B cell (primary cell): ENCODE measurements around the gene COG5. TPM values are rescaled to one million over a fixed set of nuclear protein-coding genes. Genes with fewer than 3 reads are reported as not detected.

Source experiments
- ATAC-seq: fragments of 200-7000 bp; cut with Tn5 transposase; one replicate; pipeline ENCODE4 v1.10.0; 2021; ENCODE audit warnings: low read depth, mild to moderate bottlenecking, moderate number of reproducible peaks, moderate library complexity
- CTCF ChIA-PET: fragments of 350-600 bp; sonication (Branson Sonifier 250); formaldehyde crosslinking; loops from one replicate; lab custom pipeline; 2021; ENCODE audit warnings: antibody characterized with exemption, inconsistent platforms; lab: Charles Lee
- POLR2A ChIA-PET: fragments of 350-600 bp; sonication (Branson Sonifier 250); formaldehyde crosslinking; loops from one replicate; lab custom pipeline; 2021; ENCODE audit warnings: antibody characterized with exemption; lab: Charles Lee
- DNase-seq: peaks from one replicate; pipeline ENCODE4 v3.0.0; 2013
- H2AFZ ChIP-seq: 2 replicates; pipeline ENCODE4 v1.6.1; 2012; ENCODE audit warnings: mild to moderate bottlenecking, low read depth, low read length; ENCODE audit not compliant: insufficient read depth, poor library complexity, severe bottlenecking
- H3K27ac ChIP-seq, 2 donors: 1 replicate in 1 of 2; 2 replicates in 1 of 2; pipeline ENCODE4 v1.5.1; 2012 to 2013; ENCODE audit warnings: low read length in 2 of 2, mild to moderate bottlenecking in 2 of 2, moderate library complexity in 1 of 2
- H3K27me3 ChIP-seq, 4 experiments: fragments of 200-600 bp in 1 of 4; sonication (generic) in 1 of 4; replicated peaks in 1 of 4; 1 replicate in 2 of 4; 2 replicates in 2 of 4; pipeline versions ENCODE4 v1.6.1 to v1.7.0; 2013 to 2016; ENCODE audit warnings: low read length in 3 of 4, mild to moderate bottlenecking in 2 of 4, mixed read lengths in 1 of 4, moderate library complexity in 1 of 4; ENCODE audit not compliant: insufficient read depth in 4 of 4, control insufficient read depth in 3 of 4; ENCODE audit errors: control extremely low read depth in 1 of 4
- H3K36me3 ChIP-seq, 2 experiments: replicated peaks in 1 of 2; 1 replicate in 1 of 2; 2 replicates in 1 of 2; pipeline versions ENCODE4 v1.6.1 to v1.7.1; 2013; ENCODE audit warnings: low read length in 1 of 2; ENCODE audit not compliant: insufficient read depth in 2 of 2, control insufficient read depth in 1 of 2; ENCODE audit errors: control extremely low read depth in 1 of 2, extremely low read depth in 1 of 2
- H3K4me1 ChIP-seq, 2 donors: fragments of 200-600 bp in 1 of 2; sonication (generic) in 1 of 2; 1 replicate in 1 of 2; 2 replicates in 1 of 2; pipeline versions ENCODE4 v1.5.1 to v1.6.1; 2013 to 2017; ENCODE audit warnings: low read length in 2 of 2; ENCODE audit not compliant: control insufficient read depth in 2 of 2, insufficient read depth in 2 of 2
- H3K4me2 ChIP-seq: replicated peaks from 2 replicates; pipeline ENCODE3; 2012; ENCODE audit warnings: mild to moderate bottlenecking, low read depth, low read length; ENCODE audit not compliant: poor library complexity, severe bottlenecking
- H3K4me3 ChIP-seq, 5 experiments: fragments of 200-600 bp in 1 of 5; sonication (generic) in 1 of 5; 1 replicate in 3 of 5; 2 replicates in 2 of 5; pipeline versions ENCODE4 v1.5.1 to v1.7.0; 2011 to 2016; ENCODE audit warnings: low read length in 4 of 5, mild to moderate bottlenecking in 4 of 5, low read depth in 2 of 5, control low read depth in 1 of 5, moderate library complexity in 1 of 5; ENCODE audit not compliant: insufficient read depth in 1 of 5; ENCODE audit errors: control extremely low read depth in 1 of 5, extremely low read depth in 1 of 5
- H3K79me2 ChIP-seq: fragments of 200-600 bp; sonication (generic); one replicate; pipeline ENCODE4 v1.6.0; 2016; ENCODE audit warnings: low read length; ENCODE audit not compliant: control insufficient read depth, insufficient read depth
- H3K9ac ChIP-seq: fragments of 200-600 bp; sonication (generic); 2 replicates; pipeline ENCODE4 v1.6.1; 2017; ENCODE audit warnings: mild to moderate bottlenecking, low read length, moderate library complexity
- H3K9me3 ChIP-seq, 3 donors: one replicate each; pipeline versions ENCODE4 v1.6.1 to v1.7.1; 2013; ENCODE audit warnings: low read length in 2 of 3; ENCODE audit not compliant: control insufficient read depth in 2 of 3, insufficient read depth in 1 of 3; ENCODE audit errors: control extremely low read depth in 1 of 3
- H4K20me1 ChIP-seq: 2 replicates; pipeline ENCODE4 v1.6.0; 2012; ENCODE audit warnings: mild to moderate bottlenecking, low read length; ENCODE audit not compliant: insufficient read depth, control insufficient read depth, poor library complexity, severe bottlenecking
- H3K27ac Mint-ChIP-seq: one replicate; pipeline ENCODE4 v1.8.0; 2021; ENCODE audit warnings: mixed read lengths
- H3K27me3 Mint-ChIP-seq: one replicate; pipeline ENCODE4 v1.8.0; 2021; ENCODE audit warnings: mixed read lengths
- H3K4me1 Mint-ChIP-seq: one replicate; pipeline ENCODE4 v1.8.0; 2021; ENCODE audit warnings: mixed read lengths
- H3K4me3 Mint-ChIP-seq: one replicate; pipeline ENCODE4 v1.8.0; 2021; ENCODE audit warnings: mixed read lengths
- H3K9me3 Mint-ChIP-seq: one replicate; pipeline ENCODE4 v1.8.0; 2022; ENCODE audit warnings: mixed read lengths; ENCODE audit not compliant: insufficient read depth
- CTCF ChIP-seq: fragments of 200-600 bp; IDR thresholded peaks from one replicate; pipeline ENCODE4 v1.8.0; 2022; ENCODE audit warnings: antibody characterized with exemption, mild to moderate bottlenecking
- EZH2 ChIP-seq: IDR thresholded peaks from 2 replicates; pipeline ENCODE4 v1.6.1; 2012; ENCODE audit warnings: borderline replicate concordance, low read depth, mild to moderate bottlenecking, moderate library complexity, low read length; ENCODE audit not compliant: insufficient read depth, poor library complexity, severe bottlenecking
- intact Hi-C: fragments of 100-400 bp; cut with micrococcal nuclease; formaldehyde crosslinking; loops from one replicate; pipeline ENCODE4 v1.10.0; 2022
- polyA plus RNA-seq: library from polyadenylated mRNA; depleted of rRNA; stranded (reverse); fragments of >200 nt; gene quantifications from 2 replicates; pipeline ENCODE4 v1.2.3, GENCODE V29; 2012
- total RNA-seq, 2 donors: library from RNA; stranded (reverse); fragments of 120-200 nt in 1 of 2; gene quantifications; 1 replicate in 1 of 2; 2 replicates in 1 of 2; pipeline versions ENCODE4 v1.2.3 to v1.2.4, GENCODE V29; 2013 to 2022

The COG5 gene
- total and polyA plus RNA-seq, 2 donors (not counting 1 experiment from before 2014, with no cell fraction given), result 7.0 to 73.0 TPM

GRCh38 chr7:107330478-107330877 is 233.2 kb downstream of the COG5 start:
- H3K9me3 Mint-ChIP-seq, result no peaks in the 10 kb centered on the region
- intact Hi-C loops, result no loop called here
- ATAC-seq (no peak), DNase-seq (no peak)
- H3K27ac Mint-ChIP-seq, result no peak overlapping the region
- Histone ChIP-seq H2AFZ (no peak overlapping the region), H3K27ac (no peak overlapping the region), H3K9me3 (no peaks in the 10 kb centered on the region), H3K36me3 (no peaks in the 10 kb centered on the region), H3K4me1 (peaks cover 8 to 19% of the 10 kb centered on the region in 2 donors), H4K20me1 (no peaks in the 10 kb centered on the region), H3K4me2 (no peak overlapping the region), H3K27me3 (no peaks in the 10 kb centered on the region), H3K9ac (no peak overlapping the region), H3K79me2 (no peaks in the 10 kb centered on the region), H3K4me3 (no peak overlapping the region)
- no peak overlapping the region for H3K4me3 Mint-ChIP-seq
- TF ChIP-seq CTCF (no peak), EZH2 (no peak)
- peaks cover 17% of the 10 kb centered on the region for H3K4me1 Mint-ChIP-seq
- CTCF ChIA-PET, result interaction anchor here (0.6 kb wide), 2 partner anchors 209 to 251 kb away, joined by 3 read pairs; no protein-coding TSS in a partner anchor
- no peaks in the 10 kb centered on the region for H3K27me3 Mint-ChIP-seq
- POLR2A ChIA-PET, result no interaction called here

- peaks cover 8 to 10% of the 10 kb centered on the region in 2 donors for H3K4me1 ChIP-seq
- no peak for DNase-seq
- no peaks in the 10 kb centered on the region for H3K9me3 ChIP-seq
- Mint-ChIP-seq H3K27me3 (no peaks in the 10 kb centered on the region), H3K4me3 (no peak overlapping the region), H3K27ac (no peak overlapping the region), H3K9me3 (no peaks in the 10 kb centered on the region), H3K4me1 (peaks cover 10% of the 10 kb centered on the region)
- intact Hi-C loops, result no loop called here
- no peak overlapping the region for H3K4me2 ChIP-seq
- POLR2A ChIA-PET, result no interaction called here
- H3K36me3 ChIP-seq, result peaks cover 0 to 4% of the 10 kb centered on the region in 2 experiments
- no peak overlapping the region for H3K9ac ChIP-seq
- no peaks in the 10 kb centered on the region for H4K20me1 ChIP-seq
- no peak overlapping the region for H3K4me3 ChIP-seq
- no peak for TF ChIP-seq CTCF
- TF ChIP-seq EZH2, result no peak
- H3K27ac ChIP-seq, result no peak overlapping the region
- CTCF ChIA-PET, result no interaction called here
- H3K27me3 ChIP-seq, result no peaks in the 10 kb centered on the region
- no peaks in the 10 kb centered on the region for H3K79me2 ChIP-seq
- ATAC-seq, result no peak
- H2AFZ ChIP-seq, result no peak overlapping the region
These were observed 235.6 kb downstream of the COG5 start for GRCh38 chr7:107327986-107328569.
